ENCODE data around the gene TBPL2.

DNA sequence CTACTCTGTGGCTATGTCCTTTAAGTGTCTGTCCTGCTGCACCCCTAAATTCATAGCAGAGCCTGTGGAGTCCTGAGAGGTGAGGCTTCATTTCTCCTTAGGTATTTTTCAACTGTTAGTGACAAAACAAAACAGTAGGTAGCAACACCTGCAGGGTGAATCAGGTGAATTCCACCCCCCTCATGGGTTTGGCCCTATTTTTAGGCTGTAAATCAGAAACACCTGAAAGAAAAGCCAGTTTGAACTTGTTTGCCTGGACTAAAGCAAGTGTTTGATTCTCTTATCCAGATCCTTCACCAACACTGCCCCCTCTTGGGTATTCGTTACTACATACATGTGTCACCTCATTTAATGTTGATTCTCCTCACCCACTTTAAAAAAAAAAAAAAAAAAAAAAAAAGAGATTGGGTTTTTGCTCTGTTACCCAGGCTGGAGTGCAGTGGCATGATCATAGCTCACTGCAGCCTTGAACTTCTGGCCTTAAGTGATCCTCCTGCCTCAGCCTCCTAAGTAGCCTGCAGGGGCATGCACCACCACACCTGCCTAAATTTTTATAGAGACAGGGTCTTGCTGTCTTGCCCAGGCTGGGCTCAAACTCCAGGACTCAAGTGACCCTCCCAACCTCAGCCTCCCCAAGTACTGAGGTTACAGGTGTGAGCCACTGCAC lies 10.3 kb downstream of the TBPL2 start:
- TF ChIP-seq ZNF512 (CRISPR knock-in tag; IDR thresholded peaks at IDR 0.05), result no peak
- TF ChIP-seq ZZZ3 (CRISPR knock-in tag; IDR thresholded peaks at IDR 0.05; ENCODE audit: borderline replicate concordance), result no peak
- no peak for TF ChIP-seq NFE2L1 (CRISPR knock-in tag; IDR thresholded peaks at IDR 0.05; ENCODE audit: borderline replicate concordance)
- no peak for TF ChIP-seq THAP7 (CRISPR knock-in tag; IDR thresholded peaks at IDR 0.05)
- no peak for TF ChIP-seq ZFY (CRISPR knock-in tag; IDR thresholded peaks at IDR 0.05)
- no peak for TF ChIP-seq HHEX (CRISPR knock-in tag; IDR thresholded peaks at IDR 0.05)
- TF ChIP-seq TAF15 (IDR thresholded peaks at IDR 0.05; ENCODE audit: low read depth, low read length, poor library complexity, severe bottlenecking), result no peak
- no peak for TF ChIP-seq ZNF550 (CRISPR knock-in tag; IDR thresholded peaks at IDR 0.05; ENCODE audit: borderline replicate concordance)
- no peak for TF ChIP-seq HDAC6 (IDR thresholded peaks at IDR 0.05; ENCODE audit: low read depth, low read length)
- TF ChIP-seq ZBTB21 (CRISPR knock-in tag; IDR thresholded peaks at IDR 0.05), result no peak
- TF ChIP-seq MAX (IDR thresholded peaks at IDR 0.05), result no peak
- TF ChIP-seq FOSL1 (CRISPR knock-in tag; IDR thresholded peaks at IDR 0.05; ENCODE audit: borderline replicate concordance), result no peak
- no peak for TF ChIP-seq SNRNP70 (IDR thresholded peaks at IDR 0.05; ENCODE audit: low read depth, low read length)

Measured in HepG2 (cell line).